HepG2 (cell line): ENCODE measurements around the gene PTPRU. TPM values are rescaled to one million over a fixed set of nuclear protein-coding genes. Genes with fewer than 3 reads are reported as not detected.

Source experiments
- FOXO1 ChIP-seq: sonication (generic); formaldehyde crosslinking; IDR thresholded peaks from 2 replicates; pipeline ENCODE4 v1.4.0; 2020; ENCODE audit warnings: missing genetic modification reagents
- HMG20A ChIP-seq: IDR thresholded peaks from 2 replicates; pipeline ENCODE4 v1.6.1; 2016; ENCODE audit warnings: borderline replicate concordance
- HOXA3 ChIP-seq: sonication (generic); formaldehyde crosslinking; IDR thresholded peaks from 2 replicates; pipeline ENCODE4 v1.5.0; 2020; ENCODE audit warnings: missing genetic modification reagents
- NFKBIZ ChIP-seq: IDR thresholded peaks from 2 replicates; pipeline ENCODE4 v1.6.1; 2018; ENCODE audit warnings: missing genetic modification reagents, missing compliant biosample characterization
- RNF2 ChIP-seq: fragments of 450-650 bp; conservative IDR thresholded peaks from 2 replicates; pipeline ENCODE4 v1.6.1; 2016; ENCODE audit warnings: low read depth
- ZBTB1 ChIP-seq: sonication (generic); formaldehyde crosslinking; IDR thresholded peaks from 2 replicates; pipeline ENCODE4 v1.4.0; 2020; ENCODE audit warnings: missing genetic modification reagents, borderline replicate concordance
- ZFP36L1 ChIP-seq: sonication (generic); formaldehyde crosslinking; IDR thresholded peaks from 2 replicates; pipeline ENCODE4 v1.8.0; 2022; ENCODE audit warnings: mild to moderate bottlenecking, missing genetic modification reagents, moderate library complexity
- ZFYVE20 ChIP-seq: sonication (generic); formaldehyde crosslinking; IDR thresholded peaks from 2 replicates; pipeline ENCODE4 v1.8.0; 2023; ENCODE audit warnings: low read depth, mild to moderate bottlenecking, moderate library complexity, missing genetic modification reagents, borderline replicate concordance
- ZMYM2 ChIP-seq: sonication (generic); formaldehyde crosslinking; IDR thresholded peaks from 2 replicates; pipeline ENCODE4 v1.8.0; 2022; ENCODE audit warnings: mild to moderate bottlenecking, missing genetic modification reagents
- ZNF124 ChIP-seq: sonication (generic); formaldehyde crosslinking; IDR thresholded peaks from 2 replicates; pipeline ENCODE4 v1.4.0; 2020; ENCODE audit warnings: missing genetic modification reagents
- ZNF263 ChIP-seq: sonication (generic); formaldehyde crosslinking; IDR thresholded peaks from 2 replicates; pipeline ENCODE4 v1.4.0; 2020; ENCODE audit warnings: missing genetic modification reagents
- ZNF629 ChIP-seq: sonication (generic); formaldehyde crosslinking; conservative IDR thresholded peaks from 2 replicates; pipeline ENCODE4 v1.5.0; 2020; ENCODE audit warnings: missing genetic modification reagents
- ZNF672 ChIP-seq: sonication (generic); formaldehyde crosslinking; IDR thresholded peaks from 2 replicates; pipeline ENCODE4 v1.8.1; 2022; ENCODE audit warnings: missing genetic modification reagents
- polyA plus RNA-seq, 8 experiments: library from polyadenylated mRNA; depleted of rRNA in 3 of 8; stranded (reverse) in 7 of 8; unstranded in 1 of 8; fragments of >200 nt; fragmentation: Illumina TruSeq in 4 of 8; extraction: Trizol in 4 of 8; gene quantifications; 2 replicates each; pipeline versions ENCODE4 v1.2.1 to v1.2.3, GENCODE V29; 2011 to 2016; ENCODE audit warnings: low read depth in 4 of 8, missing spikeins in 1 of 8, mixed read lengths in 1 of 8; ENCODE audit not compliant: insufficient read depth in 1 of 8
- total RNA-seq, 5 experiments: library from RNA; depleted of rRNA; stranded (reverse); fragments of >200 nt; fragmentation: Illumina TruSeq; extraction: Trizol; gene quantifications; 2 replicates each; pipeline ENCODE4 v1.2.3, GENCODE V29; 2016; ENCODE audit warnings: low read depth in 1 of 5
- TF ChIP-seq, protein P1 (sequence below): sonication (generic); formaldehyde crosslinking; IDR thresholded peaks from 2 replicates; pipeline ENCODE4 v1.5.1; 2020; ENCODE audit warnings: missing genetic modification reagents, mild to moderate bottlenecking, borderline replicate concordance
- TF ChIP-seq, protein P2 (sequence below): sonication (generic); formaldehyde crosslinking; IDR thresholded peaks from 2 replicates; pipeline ENCODE4 v1.9.0; 2021; ENCODE audit warnings: missing genetic modification reagents, borderline replicate concordance
- TF ChIP-seq, protein P3 (sequence below): IDR thresholded peaks from 2 replicates; pipeline ENCODE4 v1.6.1; 2018; ENCODE audit warnings: missing genetic modification reagents
- TF ChIP-seq, protein P4 (sequence below): sonication (generic); formaldehyde crosslinking; IDR thresholded peaks from 2 replicates; pipeline ENCODE4 v1.4.0; 2020; ENCODE audit warnings: missing genetic modification reagents, mild to moderate bottlenecking, borderline replicate concordance
- TF ChIP-seq, protein P5 (sequence below): sonication (generic); formaldehyde crosslinking; IDR thresholded peaks from 2 replicates; pipeline ENCODE4 v1.8.0; 2022; ENCODE audit warnings: mild to moderate bottlenecking, missing genetic modification reagents, moderate library complexity
- TF ChIP-seq, protein P6 (sequence below): sonication (generic); formaldehyde crosslinking; IDR thresholded peaks from 2 replicates; pipeline ENCODE4 v1.4.0; 2020; ENCODE audit warnings: mild to moderate bottlenecking, missing genetic modification reagents

Gene PTPRU
- total and polyA plus RNA-seq, 2 of the 13 experiments (the other 11 are each of a cell fraction or from before 2014, with no cell fraction given): 21.6 to 22.3 TPM

DNA sequence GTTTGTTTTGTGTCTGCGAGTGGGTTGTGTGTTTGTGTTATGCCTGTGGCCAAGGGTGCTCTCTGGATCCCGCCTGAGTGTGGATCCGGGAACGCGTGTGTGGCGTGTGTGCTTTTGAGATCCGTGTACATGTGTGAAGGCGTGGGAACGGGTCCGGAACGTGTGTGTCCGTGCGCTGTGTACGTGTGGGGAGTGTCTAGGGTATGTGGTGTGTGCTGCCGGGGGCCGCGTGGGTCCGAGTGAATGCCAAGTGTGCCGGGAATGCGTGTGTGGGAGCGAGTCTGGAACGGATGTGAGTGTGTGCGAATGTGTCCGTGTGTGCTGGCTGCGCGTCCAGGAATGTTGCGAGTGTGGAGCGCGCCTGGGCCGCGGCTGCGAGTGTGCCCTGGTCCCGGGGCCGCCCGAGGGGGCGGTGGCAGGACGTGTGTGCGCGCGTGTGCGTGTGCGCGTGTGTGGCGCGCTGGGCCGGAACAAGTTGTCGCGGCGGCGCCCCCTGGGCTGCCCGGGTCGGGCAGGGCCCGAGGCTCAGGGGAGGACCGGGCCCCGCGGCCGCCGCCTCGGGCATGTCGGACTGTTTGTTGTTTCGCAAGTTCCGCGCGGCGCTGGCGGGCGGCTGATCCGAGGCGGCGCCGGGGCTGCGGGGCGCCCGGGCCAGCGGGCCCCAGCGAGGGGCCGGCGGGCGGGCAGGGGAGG, 953 bp downstream of the PTPRU start (continued):
- TF ChIP-seq, protein P1, sequence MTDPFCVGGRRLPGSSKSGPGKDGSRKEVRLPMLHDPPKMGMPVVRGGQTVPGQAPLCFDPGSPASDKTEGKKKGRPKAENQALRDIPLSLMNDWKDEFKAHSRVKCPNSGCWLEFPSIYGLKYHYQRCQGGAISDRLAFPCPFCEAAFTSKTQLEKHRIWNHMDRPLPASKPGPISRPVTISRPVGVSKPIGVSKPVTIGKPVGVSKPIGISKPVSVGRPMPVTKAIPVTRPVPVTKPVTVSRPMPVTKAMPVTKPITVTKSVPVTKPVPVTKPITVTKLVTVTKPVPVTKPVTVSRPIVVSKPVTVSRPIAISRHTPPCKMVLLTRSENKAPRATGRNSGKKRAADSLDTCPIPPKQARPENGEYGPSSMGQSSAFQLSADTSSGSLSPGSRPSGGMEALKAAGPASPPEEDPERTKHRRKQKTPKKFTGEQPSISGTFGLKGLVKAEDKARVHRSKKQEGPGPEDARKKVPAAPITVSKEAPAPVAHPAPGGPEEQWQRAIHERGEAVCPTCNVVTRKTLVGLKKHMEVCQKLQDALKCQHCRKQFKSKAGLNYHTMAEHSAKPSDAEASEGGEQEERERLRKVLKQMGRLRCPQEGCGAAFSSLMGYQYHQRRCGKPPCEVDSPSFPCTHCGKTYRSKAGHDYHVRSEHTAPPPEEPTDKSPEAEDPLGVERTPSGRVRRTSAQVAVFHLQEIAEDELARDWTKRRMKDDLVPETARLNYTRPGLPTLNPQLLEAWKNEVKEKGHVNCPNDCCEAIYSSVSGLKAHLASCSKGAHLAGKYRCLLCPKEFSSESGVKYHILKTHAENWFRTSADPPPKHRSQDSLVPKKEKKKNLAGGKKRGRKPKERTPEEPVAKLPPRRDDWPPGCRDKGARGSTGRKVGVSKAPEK (CRISPR knock-in tag): peak; percentile 53; the same call in 1 of the 2 replicates
- TF ChIP-seq NFKBIZ (CRISPR knock-in tag) (no peak), ZFYVE20 (CRISPR knock-in tag) (no peak), ZBTB1 (no peak), HMG20A (no peak), HOXA3 (CRISPR knock-in tag) (no peak; the same call in 1 of the 2 replicates), RNF2 (peak; percentile 71), ZNF672 (CRISPR knock-in tag) (no peak), ZNF124 (CRISPR knock-in tag) (no peak), ZNF263 (no peak), ZNF629 (no peak), ZMYM2 (CRISPR knock-in tag) (no peak), FOXO1 (CRISPR knock-in tag) (no peak), ZFP36L1 (CRISPR knock-in tag) (no peak)
- TF ChIP-seq, protein P2, sequence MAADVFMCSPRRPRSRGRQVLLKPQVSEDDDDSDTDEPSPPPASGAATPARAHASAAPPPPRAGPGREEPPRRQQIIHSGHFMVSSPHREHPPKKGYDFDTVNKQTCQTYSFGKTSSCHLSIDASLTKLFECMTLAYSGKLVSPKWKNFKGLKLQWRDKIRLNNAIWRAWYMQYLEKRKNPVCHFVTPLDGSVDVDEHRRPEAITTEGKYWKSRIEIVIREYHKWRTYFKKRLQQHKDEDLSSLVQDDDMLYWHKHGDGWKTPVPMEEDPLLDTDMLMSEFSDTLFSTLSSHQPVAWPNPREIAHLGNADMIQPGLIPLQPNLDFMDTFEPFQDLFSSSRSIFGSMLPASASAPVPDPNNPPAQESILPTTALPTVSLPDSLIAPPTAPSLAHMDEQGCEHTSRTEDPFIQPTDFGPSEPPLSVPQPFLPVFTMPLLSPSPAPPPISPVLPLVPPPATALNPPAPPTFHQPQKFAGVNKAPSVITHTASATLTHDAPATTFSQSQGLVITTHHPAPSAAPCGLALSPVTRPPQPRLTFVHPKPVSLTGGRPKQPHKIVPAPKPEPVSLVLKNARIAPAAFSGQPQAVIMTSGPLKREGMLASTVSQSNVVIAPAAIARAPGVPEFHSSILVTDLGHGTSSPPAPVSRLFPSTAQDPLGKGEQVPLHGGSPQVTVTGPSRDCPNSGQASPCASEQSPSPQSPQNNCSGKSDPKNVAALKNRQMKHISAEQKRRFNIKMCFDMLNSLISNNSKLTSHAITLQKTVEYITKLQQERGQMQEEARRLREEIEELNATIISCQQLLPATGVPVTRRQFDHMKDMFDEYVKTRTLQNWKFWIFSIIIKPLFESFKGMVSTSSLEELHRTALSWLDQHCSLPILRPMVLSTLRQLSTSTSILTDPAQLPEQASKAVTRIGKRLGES (CRISPR knock-in tag): no peak
- TF ChIP-seq, protein P3, sequence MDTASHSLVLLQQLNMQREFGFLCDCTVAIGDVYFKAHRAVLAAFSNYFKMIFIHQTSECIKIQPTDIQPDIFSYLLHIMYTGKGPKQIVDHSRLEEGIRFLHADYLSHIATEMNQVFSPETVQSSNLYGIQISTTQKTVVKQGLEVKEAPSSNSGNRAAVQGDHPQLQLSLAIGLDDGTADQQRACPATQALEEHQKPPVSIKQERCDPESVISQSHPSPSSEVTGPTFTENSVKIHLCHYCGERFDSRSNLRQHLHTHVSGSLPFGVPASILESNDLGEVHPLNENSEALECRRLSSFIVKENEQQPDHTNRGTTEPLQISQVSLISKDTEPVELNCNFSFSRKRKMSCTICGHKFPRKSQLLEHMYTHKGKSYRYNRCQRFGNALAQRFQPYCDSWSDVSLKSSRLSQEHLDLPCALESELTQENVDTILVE (CRISPR knock-in tag): 0 out of 2 replicates have a peak, but pooled peaks have one; percentile 15
- TF ChIP-seq, protein P4, sequence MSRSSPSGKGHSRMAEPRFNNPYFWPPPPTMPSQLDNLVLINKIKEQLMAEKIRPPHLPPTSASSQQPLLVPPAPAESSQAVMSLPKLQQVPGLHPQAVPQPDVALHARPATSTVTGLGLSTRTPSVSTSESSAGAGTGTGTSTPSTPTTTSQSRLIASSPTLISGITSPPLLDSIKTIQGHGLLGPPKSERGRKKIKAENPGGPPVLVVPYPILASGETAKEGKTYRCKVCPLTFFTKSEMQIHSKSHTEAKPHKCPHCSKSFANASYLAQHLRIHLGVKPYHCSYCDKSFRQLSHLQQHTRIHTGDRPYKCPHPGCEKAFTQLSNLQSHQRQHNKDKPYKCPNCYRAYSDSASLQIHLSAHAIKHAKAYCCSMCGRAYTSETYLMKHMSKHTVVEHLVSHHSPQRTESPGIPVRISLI (CRISPR knock-in tag): no peak
- TF ChIP-seq, protein P5, sequence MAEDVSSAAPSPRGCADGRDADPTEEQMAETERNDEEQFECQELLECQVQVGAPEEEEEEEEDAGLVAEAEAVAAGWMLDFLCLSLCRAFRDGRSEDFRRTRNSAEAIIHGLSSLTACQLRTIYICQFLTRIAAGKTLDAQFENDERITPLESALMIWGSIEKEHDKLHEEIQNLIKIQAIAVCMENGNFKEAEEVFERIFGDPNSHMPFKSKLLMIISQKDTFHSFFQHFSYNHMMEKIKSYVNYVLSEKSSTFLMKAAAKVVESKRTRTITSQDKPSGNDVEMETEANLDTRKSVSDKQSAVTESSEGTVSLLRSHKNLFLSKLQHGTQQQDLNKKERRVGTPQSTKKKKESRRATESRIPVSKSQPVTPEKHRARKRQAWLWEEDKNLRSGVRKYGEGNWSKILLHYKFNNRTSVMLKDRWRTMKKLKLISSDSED: 0 out of 2 replicates have a peak, but pooled peaks have one; percentile 55
- TF ChIP-seq, protein P6, sequence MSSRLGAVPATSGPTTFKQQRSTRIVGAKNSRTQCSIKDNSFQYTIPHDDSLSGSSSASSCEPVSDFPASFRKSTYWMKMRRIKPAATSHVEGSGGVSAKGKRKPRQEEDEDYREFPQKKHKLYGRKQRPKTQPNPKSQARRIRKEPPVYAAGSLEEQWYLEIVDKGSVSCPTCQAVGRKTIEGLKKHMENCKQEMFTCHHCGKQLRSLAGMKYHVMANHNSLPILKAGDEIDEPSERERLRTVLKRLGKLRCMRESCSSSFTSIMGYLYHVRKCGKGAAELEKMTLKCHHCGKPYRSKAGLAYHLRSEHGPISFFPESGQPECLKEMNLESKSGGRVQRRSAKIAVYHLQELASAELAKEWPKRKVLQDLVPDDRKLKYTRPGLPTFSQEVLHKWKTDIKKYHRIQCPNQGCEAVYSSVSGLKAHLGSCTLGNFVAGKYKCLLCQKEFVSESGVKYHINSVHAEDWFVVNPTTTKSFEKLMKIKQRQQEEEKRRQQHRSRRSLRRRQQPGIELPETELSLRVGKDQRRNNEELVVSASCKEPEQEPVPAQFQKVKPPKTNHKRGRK: no peak
